ENCODE results near the gene AVPI1. TPM values are rescaled to one million over a fixed set of nuclear protein-coding genes. Genes with fewer than 3 reads are reported as not detected.

Gene AVPI1
- total and polyA plus RNA-seq, 12 donors = 5.3 to 41.0 (median 9.1) TPM

- no peak for DNase-seq
- no peak for ATAC-seq
- no peaks in the 10 kb centered on the region for H3K9me3 ChIP-seq
- no peak overlapping the region for H3K27ac ChIP-seq
- no peaks in the 10 kb centered on the region for H3K36me3 ChIP-seq
- no peak overlapping the region for H3K4me3 ChIP-seq
- WGBS, 2 donors = 89 to 92% methylated on average over 2 of the region's 2 CpGs
- H3K27me3 ChIP-seq = peaks cover 0 to 4% (median 0%) of the 10 kb centered on the region in 7 donors
- no peak for TF ChIP-seq CTCF (IDR thresholded peaks at IDR 0.05)
- H3K4me1 ChIP-seq = peaks cover 0 to 22% (median 14%) of the 10 kb centered on the region in 9 donors
- intact Hi-C loops (cut with DNase I) = loop anchor here in 5 of 10 donors (2.0 kb wide), 2 partner anchors 23 to 27 kb away; no protein-coding TSS in a partner anchor
Observed at GRCh38 chr10:97708167-97708566, 21.1 kb upstream of the AVPI1 start.

GRCh38 chr10:97707134-97707861 is 20.3 kb upstream of the AVPI1 start:
- intact Hi-C loops (cut with DNase I) = no loop called here
- WGBS, 2 donors = 81 to 88% methylated on average over 11 of the region's 11 CpGs
- Histone ChIP-seq H3K27me3 (peaks cover 0 to 4% (median 0%) of the 10 kb centered on the region in 7 donors), H3K27ac (no peak overlapping the region), H3K4me1 (peaks cover 0 to 14% (median 10%) of the 10 kb centered on the region in 9 donors), H3K4me3 (no peak overlapping the region), H3K9me3 (no peaks in the 10 kb centered on the region), H3K36me3 (no peaks in the 10 kb centered on the region)
- DNase-seq (no peak), ATAC-seq (peak in 1 of 8 donors; percentile 28)
- TF ChIP-seq CTCF (IDR thresholded peaks at IDR 0.05) = no peak

GRCh38 chr10:97705006-97705670 is 18.1 kb upstream of the AVPI1 start:
- intact Hi-C loops (cut with DNase I) = no loop called here
- Histone ChIP-seq H3K4me3 (no peak overlapping the region), H3K9me3 (no peaks in the 10 kb centered on the region), H3K36me3 (no peaks in the 10 kb centered on the region), H3K27me3 (peaks cover 0 to 4% (median 0%) of the 10 kb centered on the region in 7 donors), H3K27ac (no peak overlapping the region), H3K4me1 (peaks cover 0 to 14% (median 10%) of the 10 kb centered on the region in 9 donors)
- ATAC-seq (no peak), DNase-seq (no peak)
- no peak for TF ChIP-seq CTCF (IDR thresholded peaks at IDR 0.05)
- WGBS, 2 donors = 89 to 91% methylated on average over 3 of the region's 3 CpGs

- Histone ChIP-seq H3K36me3 (no peaks in the 10 kb centered on the region), H3K9me3 (no peaks in the 10 kb centered on the region), H3K27me3 (peaks cover 0 to 4% (median 0%) of the 10 kb centered on the region in 7 donors), H3K4me3 (no peak overlapping the region), H3K27ac (no peak overlapping the region), H3K4me1 (peaks cover 0 to 9% (median 5%) of the 10 kb centered on the region in 9 donors)
- no peak for TF ChIP-seq CTCF (IDR thresholded peaks at IDR 0.05)
- ATAC-seq = no peak
- intact Hi-C loops (cut with DNase I) = no loop called here
- DNase-seq = no peak
- 71 to 74% methylated on average over 1 of the region's 1 CpG for WGBS, 2 donors
Observed at GRCh38 chr10:97704341-97704740, 17.3 kb upstream of the AVPI1 start.
